ENCODE measurements around the gene FAM120B. TPM values are rescaled to one million over a fixed set of nuclear protein-coding genes. Genes with fewer than 3 reads are reported as not detected.

The FAM120B gene
- total RNA-seq, 1 experiment from 2014 or later = 25.2 TPM

DNA sequence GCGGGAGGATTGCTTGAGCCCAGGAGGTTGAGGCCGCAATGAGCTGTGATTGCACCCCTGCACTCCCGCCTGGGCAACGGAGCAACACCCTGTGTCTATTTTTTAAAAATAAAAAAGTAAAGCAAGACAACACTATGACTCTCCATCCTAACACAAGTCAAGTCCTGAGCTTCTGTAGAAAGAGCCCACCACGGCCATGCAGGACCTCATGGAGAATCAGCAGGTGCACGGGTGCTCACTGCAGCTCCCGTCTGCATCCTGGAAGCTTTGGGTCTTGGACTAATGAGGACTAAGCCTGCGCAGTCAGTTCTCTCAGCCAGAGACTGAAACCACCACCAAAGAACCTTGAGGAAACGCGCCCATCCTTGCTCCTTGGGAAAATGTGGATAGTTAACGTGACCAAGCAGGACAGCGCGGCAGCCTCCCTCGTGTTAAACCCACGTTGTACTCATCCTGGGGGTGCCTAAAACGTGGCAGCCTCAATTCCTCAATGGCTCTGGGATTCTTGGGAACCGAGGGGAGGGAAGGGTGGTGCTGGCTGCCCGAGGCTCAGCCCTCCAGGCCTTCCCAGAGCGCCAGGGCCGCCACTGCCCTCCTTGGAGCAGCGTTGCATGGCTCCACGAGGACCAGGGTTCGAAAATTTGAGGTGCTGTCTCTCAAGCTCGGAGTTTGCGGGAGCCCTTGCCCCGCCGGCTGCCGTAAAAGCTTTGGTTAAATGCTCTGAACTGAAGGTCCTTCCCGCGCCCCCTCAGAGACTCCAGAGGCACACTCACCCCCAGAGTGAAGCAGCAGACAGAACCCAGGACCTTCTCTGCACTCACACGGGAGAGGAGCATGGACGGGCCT is 44.7 kb upstream of the FAM120B start:
- Histone ChIP-seq H3K27me3 (ENCODE audit: insufficient read depth, low read length) (no peaks in the 10 kb centered on the region), H4K20me1 (ENCODE audit: insufficient read depth) (no peaks in the 10 kb centered on the region), H3K9me2 (ENCODE audit: insufficient read depth) (no peaks in the 10 kb centered on the region), H2AFZ (ENCODE audit: low read depth, low read length, poor library complexity, severe bottlenecking) (no peak overlapping the region), H3K27ac (ENCODE audit: low read depth, low read length) (no peak overlapping the region), H3K79me2 (ENCODE audit: insufficient read depth, low read length) (no peaks in the 10 kb centered on the region), H3K36me3 (ENCODE audit: control insufficient read depth in 1 of 2, insufficient read depth in 2 of 2, low read length in 2 of 2) (no peaks in the 10 kb centered on the region), H3K9ac (ENCODE audit: low read length) (no peak overlapping the region), H3K4me1 (ENCODE audit: control insufficient read depth in 1 of 2, insufficient read depth in 2 of 2, low read length in 2 of 2) (peaks cover 6 to 10% of the 10 kb centered on the region in 2 experiments; a peak in 3 of 4 replicates), H3K4me3 (replicated peaks in 1 of 2; ENCODE audit: low read depth in 1 of 2, low read length in 2 of 2) (no peak overlapping the region), H3K9me3 (ENCODE audit: control insufficient read depth in 1 of 2, insufficient read depth in 1 of 2, low read depth in 1 of 2, low read length in 2 of 2) (no peaks in the 10 kb centered on the region), H3K4me2 (ENCODE audit: low read length) (no peak overlapping the region)
- RAD21 ChIA-PET (ENCODE audit: low non-redundant PET in 1 of 2, low total read pairs in 2 of 2, uncharacterized antibody in 2 of 2, unreplicated experiment in 2 of 2) = no interaction called here
- CTCF ChIA-PET = no interaction called here
- BruUV-seq (replicated peaks) = no TSS peak
- intact Hi-C loops (cut with micrococcal nuclease) = loop anchor here (10.0 kb wide), 3 partner anchors 97 to 427 kb away; no protein-coding TSS in a partner anchor
- POLR2A ChIA-PET = no interaction called here
- no peak for ATAC-seq
- DNase-seq (ENCODE audit: low read depth, low spot score) = no peak
- TF ChIP-seq CEBPB (IDR thresholded peaks at IDR 0.05; ENCODE audit: low read depth) (no peak), EZH2 (IDR thresholded peaks at IDR 0.05) (no peak), EZH2phosphoT487 (IDR thresholded peaks at IDR 0.05; ENCODE audit: borderline replicate concordance) (no peak), SRF (IDR thresholded peaks at IDR 0.05; ENCODE audit: low read depth) (no peak), SP1 (IDR thresholded peaks at IDR 0.05; ENCODE audit: low read depth) (no peak), EGR1 (IDR thresholded peaks at IDR 0.05; ENCODE audit: low read depth) (no peak), ZNF274 (IDR thresholded peaks at IDR 0.05; ENCODE audit: low read depth, low read length) (no peak)
- TF ChIP-seq, protein P1, sequence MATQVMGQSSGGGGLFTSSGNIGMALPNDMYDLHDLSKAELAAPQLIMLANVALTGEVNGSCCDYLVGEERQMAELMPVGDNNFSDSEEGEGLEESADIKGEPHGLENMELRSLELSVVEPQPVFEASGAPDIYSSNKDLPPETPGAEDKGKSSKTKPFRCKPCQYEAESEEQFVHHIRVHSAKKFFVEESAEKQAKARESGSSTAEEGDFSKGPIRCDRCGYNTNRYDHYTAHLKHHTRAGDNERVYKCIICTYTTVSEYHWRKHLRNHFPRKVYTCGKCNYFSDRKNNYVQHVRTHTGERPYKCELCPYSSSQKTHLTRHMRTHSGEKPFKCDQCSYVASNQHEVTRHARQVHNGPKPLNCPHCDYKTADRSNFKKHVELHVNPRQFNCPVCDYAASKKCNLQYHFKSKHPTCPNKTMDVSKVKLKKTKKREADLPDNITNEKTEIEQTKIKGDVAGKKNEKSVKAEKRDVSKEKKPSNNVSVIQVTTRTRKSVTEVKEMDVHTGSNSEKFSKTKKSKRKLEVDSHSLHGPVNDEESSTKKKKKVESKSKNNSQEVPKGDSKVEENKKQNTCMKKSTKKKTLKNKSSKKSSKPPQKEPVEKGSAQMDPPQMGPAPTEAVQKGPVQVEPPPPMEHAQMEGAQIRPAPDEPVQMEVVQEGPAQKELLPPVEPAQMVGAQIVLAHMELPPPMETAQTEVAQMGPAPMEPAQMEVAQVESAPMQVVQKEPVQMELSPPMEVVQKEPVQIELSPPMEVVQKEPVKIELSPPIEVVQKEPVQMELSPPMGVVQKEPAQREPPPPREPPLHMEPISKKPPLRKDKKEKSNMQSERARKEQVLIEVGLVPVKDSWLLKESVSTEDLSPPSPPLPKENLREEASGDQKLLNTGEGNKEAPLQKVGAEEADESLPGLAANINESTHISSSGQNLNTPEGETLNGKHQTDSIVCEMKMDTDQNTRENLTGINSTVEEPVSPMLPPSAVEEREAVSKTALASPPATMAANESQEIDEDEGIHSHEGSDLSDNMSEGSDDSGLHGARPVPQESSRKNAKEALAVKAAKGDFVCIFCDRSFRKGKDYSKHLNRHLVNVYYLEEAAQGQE (IDR thresholded peaks at IDR 0.05; ENCODE audit: low read depth) = no peak
- TF ChIP-seq, protein P2, sequence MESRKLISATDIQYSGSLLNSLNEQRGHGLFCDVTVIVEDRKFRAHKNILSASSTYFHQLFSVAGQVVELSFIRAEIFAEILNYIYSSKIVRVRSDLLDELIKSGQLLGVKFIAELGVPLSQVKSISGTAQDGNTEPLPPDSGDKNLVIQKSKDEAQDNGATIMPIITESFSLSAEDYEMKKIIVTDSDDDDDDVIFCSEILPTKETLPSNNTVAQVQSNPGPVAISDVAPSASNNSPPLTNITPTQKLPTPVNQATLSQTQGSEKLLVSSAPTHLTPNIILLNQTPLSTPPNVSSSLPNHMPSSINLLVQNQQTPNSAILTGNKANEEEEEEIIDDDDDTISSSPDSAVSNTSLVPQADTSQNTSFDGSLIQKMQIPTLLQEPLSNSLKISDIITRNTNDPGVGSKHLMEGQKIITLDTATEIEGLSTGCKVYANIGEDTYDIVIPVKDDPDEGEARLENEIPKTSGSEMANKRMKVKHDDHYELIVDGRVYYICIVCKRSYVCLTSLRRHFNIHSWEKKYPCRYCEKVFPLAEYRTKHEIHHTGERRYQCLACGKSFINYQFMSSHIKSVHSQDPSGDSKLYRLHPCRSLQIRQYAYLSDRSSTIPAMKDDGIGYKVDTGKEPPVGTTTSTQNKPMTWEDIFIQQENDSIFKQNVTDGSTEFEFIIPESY (IDR thresholded peaks at IDR 0.05; ENCODE audit: extremely low read depth, insufficient replicate concordance, low read length) = no peak
- TF ChIP-seq, protein P3, sequence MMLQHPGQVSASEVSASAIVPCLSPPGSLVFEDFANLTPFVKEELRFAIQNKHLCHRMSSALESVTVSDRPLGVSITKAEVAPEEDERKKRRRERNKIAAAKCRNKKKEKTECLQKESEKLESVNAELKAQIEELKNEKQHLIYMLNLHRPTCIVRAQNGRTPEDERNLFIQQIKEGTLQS (IDR thresholded peaks at IDR 0.05) = no peak

Measured in HCT116 (cell line).